K562 (cell line): ENCODE results near the gene TMEM132C. TPM values are rescaled to one million over a fixed set of nuclear protein-coding genes. Genes with fewer than 3 reads are reported as not detected.

Experiments
- ATAC-seq: fragments of 200-7000 bp; cut with Tn5 transposase; 3 replicates; pipeline ENCODE4 v1.9.1; 2020; ENCODE audit warnings: moderate library complexity
- BruUV-seq: library from RNA; stranded (reverse); fragments of 400-500 nt; replicated peaks from 2 replicates; lab custom pipeline; 2021; lab: Mats Ljungman, UMichigan
- CTCF ChIA-PET: fragments of 300-600 bp; formaldehyde crosslinking; extraction: SDS; loops from one replicate; lab custom pipeline; 2021; ENCODE audit warnings: low intra/inter-chr PET ratio; lab: Yijun Ruan, JAX
- POLR2A ChIA-PET: fragments of 300-600, 350-650 bp; sonication (Branson Sonifier 250); formaldehyde crosslinking; extraction: SDS; loops from one replicate; lab custom pipeline; 2021; ENCODE audit warnings: antibody characterized with exemption, inconsistent platforms; lab: Yijun Ruan, JAX
- DNase-seq, 4 experiments: peaks; one replicate each; pipeline versions ENCODE4 v3.0.0 to v3.0.0-alpha.2; 2011 to 2018; ENCODE audit warnings: low spot score in 3 of 4, mixed read lengths in 3 of 4; ENCODE audit errors: extremely low read depth in 1 of 4
- FAIRE-seq: peaks from 2 replicates; lab custom pipeline; 2011; peaks lifted over from hg19 to GRCh38; lab: Jason Lieb, UNC
- H2AFZ ChIP-seq: 2 replicates; pipeline ENCODE4 v1.6.0; 2011; ENCODE audit warnings: low read depth, low read length, control low read depth, inconsistent platforms
- H3K27ac ChIP-seq: fragments of 200-600 bp; 3 replicates; pipeline ENCODE4 v1.8.0; 2011; ENCODE audit warnings: low read depth, mild to moderate bottlenecking, control low read depth, inconsistent platforms, low read length, moderate library complexity, mixed read lengths; ENCODE audit errors: extremely low read depth
- H3K27me3 ChIP-seq, 2 experiments: fragments of 300-600 bp in 1 of 2; 2 replicates in 1 of 2; 3 replicates in 1 of 2; pipeline versions ENCODE4 v1.6.0 to v1.8.0; 2011; ENCODE audit warnings: inconsistent platforms in 2 of 2, low read length in 2 of 2, mild to moderate bottlenecking in 1 of 2, mixed read lengths in 1 of 2, moderate library complexity in 1 of 2; ENCODE audit not compliant: control insufficient read depth in 2 of 2, insufficient read depth in 2 of 2
- H3K36me3 ChIP-seq: fragments of 300-600 bp; 3 replicates; pipeline ENCODE4 v1.8.0; 2011; ENCODE audit warnings: mild to moderate bottlenecking, low read length, inconsistent platforms; ENCODE audit not compliant: control insufficient read depth, insufficient read depth
- H3K4me1 ChIP-seq, 2 experiments: fragments of 200-600 bp in 1 of 2; replicated peaks in 1 of 2; 2 replicates in 1 of 2; 3 replicates in 1 of 2; pipeline versions ENCODE4 v1.5.1 to v1.8.0; 2011; ENCODE audit warnings: inconsistent platforms in 2 of 2, low read length in 2 of 2, mild to moderate bottlenecking in 1 of 2, mixed read lengths in 1 of 2, moderate library complexity in 1 of 2; ENCODE audit not compliant: control insufficient read depth in 2 of 2, insufficient read depth in 2 of 2
- H3K4me2 ChIP-seq: 2 replicates; pipeline ENCODE4 v1.6.1; 2011; ENCODE audit warnings: low read length, control low read depth, inconsistent platforms, mixed read lengths; ENCODE audit not compliant: insufficient read depth
- H3K4me3 ChIP-seq: fragments of 200-600 bp; sonication (generic), shearing (Covaris generic); 2 replicates; pipeline ENCODE4 v1.5.1; 2016; ENCODE audit warnings: control low read depth, inconsistent platforms
- H3K79me2 ChIP-seq: fragments of 200-600 bp; 3 replicates; pipeline ENCODE4 v1.8.0; 2011; ENCODE audit warnings: low read length, inconsistent platforms; ENCODE audit not compliant: control insufficient read depth, insufficient read depth
- H3K9ac ChIP-seq, 2 experiments: 2 replicates each; pipeline versions ENCODE4 v1.6.0 to v1.6.1; 2011; ENCODE audit warnings: low read depth in 2 of 2, low read length in 2 of 2, control low read depth in 1 of 2, inconsistent platforms in 1 of 2, mild to moderate bottlenecking in 1 of 2, mixed read lengths in 1 of 2; ENCODE audit not compliant: insufficient read depth in 1 of 2
- H3K9me1 ChIP-seq: one replicate; pipeline ENCODE4 v1.6.0; 2011; ENCODE audit warnings: inconsistent platforms, mild to moderate bottlenecking, low read length, moderate library complexity; ENCODE audit not compliant: control insufficient read depth, insufficient read depth
- H3K9me3 ChIP-seq: replicated peaks from 2 replicates; pipeline ENCODE4 v1.5.1; 2011; ENCODE audit warnings: low read depth, low read length, inconsistent platforms; ENCODE audit not compliant: control insufficient read depth, insufficient read depth
- H4K20me1 ChIP-seq: replicated peaks from 2 replicates; pipeline ENCODE4 v1.6.1; 2011; ENCODE audit warnings: low read length, inconsistent platforms, mixed read lengths; ENCODE audit not compliant: control insufficient read depth, insufficient read depth
- ATF1 ChIP-seq, 2 experiments: fragments of 450-650 bp in 1 of 2; IDR thresholded peaks; 2 replicates each; pipeline ENCODE4 v1.6.1; 2016; ENCODE audit warnings: missing compliant biosample characterization in 1 of 2, missing genetic modification characterization in 1 of 2
- CBX8 ChIP-seq: fragments of 200-600 bp; sonication (generic); IDR thresholded peaks from 2 replicates; pipeline ENCODE4 v1.6.1; 2012; ENCODE audit warnings: borderline replicate concordance, mixed run types, low read depth, mild to moderate bottlenecking, moderate library complexity, mixed read lengths, low read length, control low read depth, inconsistent platforms; ENCODE audit not compliant: poor library complexity, severe bottlenecking; ENCODE audit errors: extremely low read depth
- CEBPB ChIP-seq: fragments of 450-650 bp; IDR thresholded peaks from 2 replicates; pipeline ENCODE4 v1.6.1; 2016; ENCODE audit warnings: missing genetic modification characterization, missing compliant biosample characterization
- FOS ChIP-seq: IDR thresholded peaks from 3 replicates; pipeline ENCODE4 v1.6.1; 2011; ENCODE audit not compliant: insufficient read length; ENCODE audit errors: extremely low read depth
- FOXA1 ChIP-seq: fragments of 450-650 bp; IDR thresholded peaks from 2 replicates; pipeline ENCODE4 v1.6.1; 2016; ENCODE audit warnings: mild to moderate bottlenecking, borderline replicate concordance
- GABPB2 ChIP-seq: fragments of 250-450 bp; sonication (Bioruptor Pico); conservative IDR thresholded peaks from 2 replicates; pipeline ENCODE4 v1.5.1; 2021; ENCODE audit warnings: mild to moderate bottlenecking
- HES1 ChIP-seq: fragments of 450-650 bp; IDR thresholded peaks from 2 replicates; pipeline ENCODE4 v1.6.1; 2016; ENCODE audit warnings: low read depth, mild to moderate bottlenecking, moderate library complexity
- HNRNPL ChIP-seq: fragments of 200-400 bp; formaldehyde crosslinking; IDR thresholded peaks from 2 replicates; pipeline ENCODE4 v1.6.1; 2017; ENCODE audit warnings: low read depth, mild to moderate bottlenecking, low read length
- ILF3 ChIP-seq: fragments of 450-650 bp; IDR thresholded peaks from 2 replicates; pipeline ENCODE4 v1.6.1; 2018; ENCODE audit warnings: antibody characterized with exemption, mild to moderate bottlenecking, moderate library complexity, borderline replicate concordance
- MAFK ChIP-seq: IDR thresholded peaks from 2 replicates; pipeline ENCODE4 v1.6.1; 2011; ENCODE audit warnings: low read length, improper control_type of control experiment
- TAF9B ChIP-seq: fragments of 450-650 bp; IDR thresholded peaks from 2 replicates; pipeline ENCODE4 v1.6.1; 2018; ENCODE audit warnings: mild to moderate bottlenecking; ENCODE audit not compliant: partially characterized antibody
- TCF7L2 ChIP-seq: fragments of 150-350 bp; IDR thresholded peaks from 2 replicates; pipeline ENCODE4 v1.6.1; 2016; ENCODE audit warnings: low read depth, mild to moderate bottlenecking, low read length, moderate library complexity
- ZNF561 ChIP-seq: fragments of 450-650 bp; formaldehyde crosslinking; conservative IDR thresholded peaks from 2 replicates; pipeline ENCODE4 v1.4.0; 2020; ENCODE audit warnings: mild to moderate bottlenecking, moderate library complexity
- ZNF740 ChIP-seq, 3 experiments: fragments of 200-800 bp in 1 of 3; sonication (Bioruptor generic) in 1 of 3; sonication (generic) in 1 of 3; formaldehyde crosslinking in 1 of 3; IDR thresholded peaks; 2 replicates each; pipeline versions ENCODE4 v1.6.1 to v1.8.0; 2016 to 2022; ENCODE audit warnings: mild to moderate bottlenecking in 2 of 3, missing compliant biosample characterization in 2 of 3, missing genetic modification characterization in 2 of 3, missing genetic modification reagents in 1 of 3
- ZNF778 ChIP-seq: fragments of 450-650 bp; formaldehyde crosslinking; IDR thresholded peaks from 2 replicates; pipeline ENCODE4 v1.4.0; 2020; ENCODE audit warnings: mild to moderate bottlenecking, moderate library complexity
- WGBS: fragments of 100-300 bp; shearing (Covaris generic); methylation state at CpG from one replicate; pipeline ENCODE4 v1.1.6; 2016; ENCODE audit warnings: low coverage, mixed read lengths; ENCODE audit not compliant: insufficient coverage; ENCODE audit errors: missing lambda C conversion rate; 5-methylcytosine and 5-hydroxymethylcytosine counted together
- in situ Hi-C: fragments of 300-500 bp; cut with MboI; formaldehyde crosslinking; loops from 4 replicates; pipeline ENCODE4 v1.15.0; 2018; ENCODE audit warnings: inconsistent platforms, mixed read lengths
- intact Hi-C: fragments of 100-400 bp; cut with micrococcal nuclease; formaldehyde crosslinking; loops from 2 replicates; pipeline ENCODE4 v1.14.2; 2022
- polyA plus RNA-seq, 8 experiments: library from polyadenylated mRNA; depleted of rRNA in 4 of 8; stranded (reverse) in 5 of 8; unstranded in 3 of 8; fragments of >200 nt; fragmentation: Nextera tagmentation in 2 of 8; fragmentation: Illumina TruSeq in 1 of 8; extraction: Ambion mirVana in 2 of 8; extraction: Trizol in 1 of 8; gene quantifications; 2 replicates each; pipeline versions ENCODE4 v1.2.1 to v1.2.3, GENCODE V29; 2011 to 2014; ENCODE audit warnings: inconsistent platforms in 1 of 8, missing spikeins in 1 of 8
- total RNA-seq, 7 experiments: library from RNA; depleted of rRNA in 6 of 7; stranded (reverse); fragments of >200 nt in 6 of 7; fragmentation: Illumina TruSeq in 2 of 7; extraction: Trizol in 2 of 7; gene quantifications; 2 replicates each; pipeline versions ENCODE4 v1.2.1 to v1.2.3, GENCODE V29; 2011 to 2021; ENCODE audit warnings: low replicate concordance in 1 of 7

The TMEM132C gene
- total and polyA plus RNA-seq, 9 of the 15 experiments (the other 6 are each of a cell fraction or from before 2014, with no cell fraction given) = not detected

GRCh38 chr12:128595609-128596008, 328.6 kb downstream of the TMEM132C start:
- FAIRE-seq (no peak), ATAC-seq (no peak), DNase-seq (no peak)
- CTCF ChIA-PET = no interaction called here
- Histone ChIP-seq H2AFZ (no peak overlapping the region), H3K79me2 (no peaks in the 10 kb centered on the region), H3K4me2 (no peak overlapping the region), H3K27me3 (peaks cover 0 to 5% of the 10 kb centered on the region in 2 experiments; a peak in 1 of 5 replicates), H3K9me3 (no peaks in the 10 kb centered on the region), H3K4me1 (no peaks in the 10 kb centered on the region), H3K4me3 (no peak overlapping the region), H3K9me1 (no peaks in the 10 kb centered on the region), H3K36me3 (no peaks in the 10 kb centered on the region), H3K9ac (no peak overlapping the region), H3K27ac (no peak overlapping the region), H4K20me1 (no peaks in the 10 kb centered on the region; the same call in 1 of the 2 replicates)
- TF ChIP-seq CEBPB (tag) (no peak), ATF1 (CRISPR knock-in tag; IDR thresholded peaks at IDR 0.05) (no peak), ATF1 (tag; IDR thresholded peaks at IDR 0.05) (0 out of 2 replicates have a peak, but pooled peaks have one; percentile 16)
- whole genome bisulfite sequencing = 0% methylated on average over 6 of the region's 8 CpGs
- POLR2A ChIA-PET = no interaction called here
- intact Hi-C loops = no loop called here
- BruUV-seq = no TSS peak
- in situ Hi-C loops = no loop called here

GRCh38 chr12:128600886-128601285, 333.9 kb downstream of the TMEM132C start:
- no peak overlapping the region for H3K9ac ChIP-seq
- CTCF ChIA-PET = no interaction called here
- H3K79me2 ChIP-seq = no peaks in the 10 kb centered on the region
- DNase-seq = no peak
- no TSS peak for BruUV-seq
- no peaks in the 10 kb centered on the region for H3K9me3 ChIP-seq
- no peak overlapping the region for H3K27ac ChIP-seq
- H3K36me3 ChIP-seq = no peaks in the 10 kb centered on the region
- ATAC-seq = no peak
- in situ Hi-C loops (no loop called here), intact Hi-C loops (no loop called here)
- H3K4me1 ChIP-seq = no peaks in the 10 kb centered on the region
- peaks cover 0 to 8% of the 10 kb centered on the region in 2 experiments; a peak in 1 of 5 replicates for H3K27me3 ChIP-seq
- FAIRE-seq = no peak
- H2AFZ ChIP-seq = no peak overlapping the region
- POLR2A ChIA-PET = no interaction called here
- no peak overlapping the region for H3K4me3 ChIP-seq
- no peaks in the 10 kb centered on the region; the same call in 1 of the 2 replicates for H4K20me1 ChIP-seq
- 0% methylated on average over 6 of the region's 6 CpGs for WGBS
- no peaks in the 10 kb centered on the region for H3K9me1 ChIP-seq
- no peak overlapping the region for H3K4me2 ChIP-seq
- TF ChIP-seq TAF9B (no peak), CBX8 (no peak), ZNF740 (CRISPR knock-in tag; IDR thresholded peaks at IDR 0.05) (no peak), ZNF740 (tag; IDR thresholded peaks at IDR 0.05) (no peak), MAFK (no peak), ILF3 (no peak), HNRNPL (no peak), HES1 (no peak), TCF7L2 (no peak), GABPB2 (no peak), FOS (no peak), ZNF561 (CRISPR knock-in tag) (no peak), ZNF778 (no peak), FOXA1 (no peak)
